TTC549 (cell line): ENCODE data around the gene MSX2.

ENCODE experiments used
- FAIRE-seq: peaks from 2 replicates; lab custom pipeline; 2012; peaks lifted over from hg19 to GRCh38; lab: Jason Lieb, UNC

Gene MSX2

GRCh38 chr5:174724484-174725260, at the start of gene MSX2:
Gene MSX2, plus strand, starts transcription at chr5:174724582. Its CDS starts 78 bp downstream, at chr5:174724660.
- no peak for FAIRE-seq

GRCh38 chr5:174675110-174675509, 49.3 kb upstream of the MSX2 start:
- FAIRE-seq: no peak

DNA sequence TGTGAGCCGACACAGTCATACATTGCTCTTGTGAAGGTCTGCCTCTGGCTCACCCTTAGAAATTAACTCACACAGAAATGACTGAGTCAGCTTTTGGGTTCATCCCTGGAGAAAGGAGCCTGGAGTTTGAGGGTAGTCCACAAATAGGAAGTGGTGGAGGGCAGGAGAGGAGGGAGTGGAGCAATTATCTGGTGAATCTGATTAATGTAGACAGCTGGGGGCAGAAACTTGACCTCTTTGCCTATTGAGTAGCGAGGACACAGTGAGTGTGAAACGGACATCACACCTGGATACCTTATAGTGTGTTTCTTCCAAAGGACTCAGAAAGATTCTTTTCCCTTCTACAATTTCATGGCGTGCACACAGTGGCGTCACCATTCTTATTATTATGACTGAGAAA, 48.5 kb upstream of the MSX2 start:
- no peak for FAIRE-seq

DNA sequence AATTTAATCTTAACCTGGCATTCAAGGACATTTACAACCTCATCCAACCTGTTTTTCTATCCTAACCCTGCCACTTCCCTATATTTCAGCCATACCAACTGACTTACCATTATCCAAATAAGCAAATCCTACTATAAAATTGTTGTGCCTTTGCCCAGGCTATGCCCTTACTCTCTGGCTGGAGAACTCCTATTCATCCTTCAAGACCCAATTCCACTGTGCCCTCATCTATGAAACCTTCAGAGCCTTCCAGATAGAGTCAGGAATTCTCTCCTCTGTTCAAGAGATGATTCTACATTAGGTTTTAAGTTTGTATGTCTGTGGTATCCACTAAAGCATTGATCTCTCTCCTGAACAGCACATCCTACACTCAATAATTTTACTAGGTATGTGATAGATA, 46.3 kb upstream of the MSX2 start:
- FAIRE-seq: no peak

DNA sequence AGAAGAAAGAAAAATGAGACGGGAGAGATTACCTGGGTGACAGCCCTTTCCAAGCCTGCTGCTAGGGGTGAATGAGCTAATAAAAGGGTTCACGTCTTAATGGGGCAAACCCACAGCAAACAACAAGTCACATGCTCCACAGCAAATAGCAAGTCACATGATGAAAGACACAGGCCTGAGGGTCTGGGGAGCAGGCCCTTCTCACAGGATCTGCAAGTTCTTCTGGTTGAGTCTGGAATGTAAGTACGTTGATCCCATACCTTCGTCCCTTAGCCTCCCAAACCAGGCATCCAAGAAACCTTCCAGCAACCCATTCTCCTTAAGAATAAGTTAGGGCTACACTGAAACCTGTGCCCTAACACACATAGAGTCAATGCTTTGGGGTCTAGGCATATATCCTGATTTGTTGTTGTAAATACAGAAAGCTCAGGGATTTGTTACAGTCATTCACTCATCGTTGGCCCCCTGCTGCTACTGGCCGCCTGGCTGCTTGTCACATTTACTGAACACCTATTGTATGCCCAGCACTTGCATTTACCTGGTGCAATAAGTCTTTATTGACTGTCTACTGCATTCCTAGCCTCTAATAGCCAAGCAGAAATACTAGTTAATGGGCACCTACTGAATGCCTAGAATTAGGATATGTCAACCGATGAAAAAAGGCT, 43.3 kb upstream of the MSX2 start:
- FAIRE-seq: no peak

- FAIRE-seq: no peak
Measured at GRCh38 chr5:174687503-174687902, 36.9 kb upstream of the MSX2 start.

GRCh38 chr5:174688441-174689354, 35.7 kb upstream of the MSX2 start:
- FAIRE-seq: no peak

GRCh38 chr5:174690271-174690670, 34.1 kb upstream of the MSX2 start:
- FAIRE-seq: no peak

- FAIRE-seq: no peak
Measured at GRCh38 chr5:174692381-174692780, 32.0 kb upstream of the MSX2 start.

DNA sequence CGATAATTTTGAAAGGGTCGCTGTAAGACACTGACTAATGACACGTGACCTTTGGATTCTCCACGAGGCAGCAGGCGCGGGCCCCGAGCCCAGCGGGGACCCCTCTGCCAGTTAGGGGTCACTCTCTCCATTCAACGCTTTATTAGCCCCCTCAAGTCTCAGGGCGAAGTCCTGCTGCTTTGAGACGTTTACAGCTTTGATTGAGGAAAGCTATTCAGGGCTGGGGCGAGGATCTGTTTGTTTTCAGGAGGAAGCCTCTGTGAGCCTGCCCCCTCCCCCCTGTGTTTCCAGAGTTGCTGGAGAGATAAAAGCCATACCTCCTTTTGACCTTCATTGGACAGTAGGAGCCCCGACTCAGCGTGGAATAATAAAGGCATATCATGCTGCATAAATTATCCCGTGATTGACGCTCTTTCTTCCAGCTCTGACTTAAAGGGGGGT, 31.4 kb upstream of the MSX2 start:
- FAIRE-seq: no peak

GRCh38 chr5:174693697-174694385, 30.5 kb upstream of the MSX2 start:
- no peak for FAIRE-seq

DNA sequence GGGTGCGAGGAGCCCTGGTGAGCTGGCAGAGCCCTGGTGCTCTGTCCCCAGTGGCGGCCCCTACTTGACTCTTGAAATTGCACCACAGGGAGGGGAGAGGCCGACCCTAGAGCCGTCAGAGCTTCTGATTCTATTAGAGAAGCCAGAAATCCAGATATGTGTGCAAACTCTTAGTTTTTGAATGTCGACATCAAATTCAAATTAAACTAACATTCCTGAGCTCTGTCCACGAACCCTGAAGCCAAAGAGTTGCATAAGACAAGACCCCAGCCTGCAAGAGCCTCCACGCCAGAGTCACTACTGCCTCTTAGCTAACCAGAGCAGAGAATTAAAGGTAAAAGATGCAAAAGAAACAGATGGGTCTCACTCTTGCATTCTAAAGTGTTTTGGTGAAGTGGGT, 29.8 kb upstream of the MSX2 start:
- no peak for FAIRE-seq

- FAIRE-seq: no peak
Measured at GRCh38 chr5:174698156-174698555, 26.2 kb upstream of the MSX2 start.

DNA sequence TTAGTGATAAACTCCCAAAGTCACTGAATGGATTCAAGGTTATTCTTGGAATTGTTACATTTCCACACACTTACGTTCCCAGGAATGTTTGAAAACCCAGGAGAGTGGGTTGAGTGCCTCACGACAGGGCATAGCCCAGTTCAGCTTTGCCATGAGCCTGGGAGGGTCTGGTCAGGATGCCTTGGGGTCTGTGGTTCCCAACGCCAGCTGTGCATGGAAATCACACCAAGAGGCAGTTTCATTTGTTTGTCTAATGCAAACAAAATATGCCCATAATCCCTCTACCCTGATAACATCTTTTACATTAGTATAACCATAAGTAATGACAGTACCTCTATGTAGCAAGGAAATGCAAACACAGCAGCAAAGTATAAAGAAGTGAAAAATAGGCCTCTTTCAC, 25.3 kb upstream of the MSX2 start:
- FAIRE-seq: no peak

GRCh38 chr5:174706997-174707572, 17.3 kb upstream of the MSX2 start:
- no peak for FAIRE-seq

DNA sequence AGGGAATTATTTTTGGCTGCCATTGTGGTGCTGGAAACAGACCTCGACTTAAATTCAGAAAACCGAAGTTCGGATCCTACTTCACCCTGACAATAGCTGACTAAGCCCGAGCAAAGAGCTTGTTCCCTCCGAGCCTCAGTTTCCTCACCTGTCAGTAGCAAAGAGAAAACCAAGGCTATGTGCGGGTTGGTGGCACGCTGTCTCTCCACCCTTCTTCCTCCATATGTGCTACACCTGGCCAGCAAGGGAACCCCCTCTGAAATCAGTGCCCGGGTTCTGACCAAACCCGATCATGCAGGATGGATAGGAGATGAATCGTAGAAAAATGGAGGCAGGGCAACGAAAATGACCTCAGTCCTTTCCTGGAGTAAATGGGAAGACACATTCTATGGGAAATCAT, 16.7 kb upstream of the MSX2 start:
- FAIRE-seq: no peak

DNA sequence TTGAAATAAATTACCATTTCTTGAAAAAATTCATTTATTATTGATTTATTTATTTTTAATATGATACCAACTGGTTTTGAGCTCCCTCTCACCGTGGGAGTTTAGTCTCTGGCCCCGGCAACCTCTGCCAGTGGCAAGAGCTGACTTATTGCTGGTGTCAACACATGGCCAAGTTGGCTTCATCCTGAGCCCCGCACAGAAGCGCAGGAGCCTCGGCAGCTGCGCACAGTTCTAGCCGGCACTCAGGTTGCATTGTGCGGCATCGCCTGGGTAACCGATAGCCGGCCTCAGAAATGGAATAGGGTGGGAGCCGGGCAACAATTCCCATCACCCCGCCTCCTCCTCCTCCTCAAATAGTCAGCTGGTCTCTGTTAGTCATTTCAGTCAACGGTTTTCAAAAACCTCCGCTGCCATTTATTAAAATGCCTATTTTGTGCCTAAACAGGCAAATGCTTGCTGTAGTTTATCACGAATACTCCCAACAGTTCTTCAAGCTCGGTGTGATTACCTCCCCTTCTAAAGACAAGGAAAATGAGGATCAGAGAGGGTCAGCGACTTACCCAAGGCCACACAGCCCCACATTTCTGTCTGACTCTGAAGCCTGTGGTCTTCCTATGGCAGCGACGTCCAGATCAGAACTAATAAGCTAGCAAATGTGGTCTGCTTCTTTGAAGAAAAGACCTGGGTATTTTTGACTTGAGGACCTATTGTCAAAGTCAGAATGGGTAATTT, 15.7 kb upstream of the MSX2 start:
- FAIRE-seq: no peak

DNA sequence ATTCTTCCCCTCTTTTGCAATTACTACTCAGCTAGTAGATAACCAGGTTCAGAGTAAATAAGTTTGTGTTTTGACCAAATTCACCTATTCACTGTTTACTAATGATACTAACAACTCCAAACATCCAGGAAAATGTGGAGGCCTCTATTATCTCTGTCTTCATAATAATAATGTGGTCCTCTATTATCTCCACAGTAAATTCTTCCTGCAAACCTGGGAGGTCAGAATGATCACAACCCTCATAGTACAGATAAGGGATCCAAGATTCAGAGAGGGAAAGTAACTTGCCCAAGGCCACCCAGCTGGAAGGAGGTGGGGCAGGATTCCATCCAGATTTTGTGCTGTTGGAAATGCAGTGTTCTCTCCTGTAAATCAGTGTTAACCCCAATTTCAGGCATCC, 9.6 kb upstream of the MSX2 start:
- no peak for FAIRE-seq

DNA sequence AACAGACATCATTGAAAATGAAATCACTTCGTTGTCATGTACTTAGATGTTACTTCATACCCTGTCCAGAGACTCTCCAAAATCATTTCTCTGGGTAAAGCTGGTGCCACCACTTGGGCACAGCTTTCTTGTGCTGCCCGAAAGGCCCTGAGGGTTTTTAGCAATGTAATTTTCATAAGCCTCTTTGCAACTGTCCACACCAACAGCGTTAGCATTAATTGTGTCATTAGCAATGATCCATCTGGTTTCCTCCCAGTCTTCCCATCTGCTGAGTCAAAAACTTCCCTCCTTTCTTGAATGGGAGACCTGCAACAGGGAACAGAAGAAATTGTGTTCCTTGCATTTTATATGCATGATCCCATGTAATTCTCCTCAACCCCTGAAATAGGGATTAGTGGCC, 8.6 kb upstream of the MSX2 start:
- no peak for FAIRE-seq

GRCh38 chr5:174717826-174718455, 6.4 kb upstream of the MSX2 start:
- no peak for FAIRE-seq
